ENCODE measurements around the gene LPAR2. TPM values are rescaled to one million over a fixed set of nuclear protein-coding genes. Genes with fewer than 3 reads are reported as not detected.
A peak's percentile ranks its signal among the peaks of the same experiment; 100 is the strongest.

Gene LPAR2
- total and polyA plus RNA-seq, 12 donors: 0.25 to 1.9 (median 0.94) TPM; not detected in 1

- peak; percentile 74 to 91 (median 85) for ATAC-seq
- H3K9me3 ChIP-seq: no peaks in the 10 kb centered on the region
- H3K36me3 ChIP-seq: peaks cover 0 to 75% (median 33%) of the 10 kb centered on the region in 9 donors
- peak within 1 kb of the TSS; percentile 47 to 85 (median 76) for H3K4me3 ChIP-seq
- H3K27me3 ChIP-seq: no peaks in the 10 kb centered on the region
- peaks cover 0 to 18% (median 12%) of the 10 kb centered on the region in 9 donors for H3K4me1 ChIP-seq
- 0 to 1% methylated on average over 50 of the region's 50 CpGs for WGBS, 2 donors
- peak; percentile 89 to 94 (median 91) for TF ChIP-seq CTCF (IDR thresholded peaks at IDR 0.05)
- intact Hi-C loops (cut with DNase I): loop anchor here in 9 of 10 donors (1.0 to 5.0 kb wide), 4 partner anchors 111 to 113 kb away; no protein-coding TSS in a partner anchor
- peak; percentile 72 to 84 for DNase-seq
- H3K27ac ChIP-seq: peak within 1 kb of the TSS in 8 of 10 donors; percentile 30 to 96 (median 68)
Measured at GRCh38 chr19:19643158-19644053, 15.4 kb upstream of the LPAR2 start, which contains the start of gene GMIP. TSS of gene GMIP (minus strand) at chr19:19643657. CDS start at chr19:19643529, 128 bp downstream.

GRCh38 chr19:19642506-19643157, 14.6 kb upstream of the LPAR2 start:
- peaks cover 0 to 18% (median 12%) of the 10 kb centered on the region in 9 donors for H3K4me1 ChIP-seq
- ATAC-seq (peak in 4 of 8 donors; percentile 4 to 10 (median 6)), DNase-seq (no peak)
- peaks cover 0 to 3% (median 0%) of the 10 kb centered on the region in 7 donors for H3K27me3 ChIP-seq
- intact Hi-C loops (cut with DNase I): loop anchor here in 4 of 10 donors (2.0 to 5.0 kb wide), 2 partner anchors 110 kb away; no protein-coding TSS in a partner anchor
- H3K27ac ChIP-seq: peak overlapping the region in 8 of 10 donors; percentile 30 to 96 (median 68)
- H3K36me3 ChIP-seq: peaks cover 0 to 75% (median 30%) of the 10 kb centered on the region in 9 donors
- WGBS, 2 donors: 27 to 33% methylated on average over 16 of the region's 16 CpGs
- no peaks in the 10 kb centered on the region for H3K9me3 ChIP-seq
- TF ChIP-seq CTCF (IDR thresholded peaks at IDR 0.05): no peak
- peak overlapping the region; percentile 47 to 85 (median 76) for H3K4me3 ChIP-seq

- DNase-seq (no peak), ATAC-seq (no peak)
- H3K27ac ChIP-seq: no peak overlapping the region
- 53 to 71% methylated on average over 51 to 53 of the region's 53 CpGs for WGBS, 2 donors
- H3K4me1 ChIP-seq: peaks cover 0 to 10% (median under 1%) of the 10 kb centered on the region in 9 donors
- H3K4me3 ChIP-seq: no peak overlapping the region
- intact Hi-C loops (cut with DNase I): no loop called here
- H3K9me3 ChIP-seq: no peaks in the 10 kb centered on the region
- no peak for TF ChIP-seq CTCF (IDR thresholded peaks at IDR 0.05)
- H3K36me3 ChIP-seq: peaks cover 0 to 89% (median 4%) of the 10 kb centered on the region in 9 donors
- H3K27me3 ChIP-seq: peaks cover 0 to 6% (median 0%) of the 10 kb centered on the region in 7 donors
Measured at GRCh38 chr19:19637523-19638251, 9.7 kb upstream of the LPAR2 start.
